ENCODE results near the gene BCO1.

The BCO1 gene

GRCh38 chr16:81315271-81316175, 77.0 kb downstream of the BCO1 start:
- peak; percentile 35 for DNase-seq (ENCODE audit: low read depth, low spot score)

GRCh38 chr16:81316176-81316496, 77.6 kb downstream of the BCO1 start:
- DNase-seq (ENCODE audit: low read depth, low spot score), result no peak

GRCh38 chr16:81318711-81319110, 80.2 kb downstream of the BCO1 start:
- peak; percentile 16 for DNase-seq (ENCODE audit: low read depth, low spot score)

GRCh38 chr16:81319221-81319912, 80.9 kb downstream of the BCO1 start:
- peak; percentile 32 for DNase-seq (ENCODE audit: low read depth, low spot score)

- DNase-seq (ENCODE audit: low read depth, low spot score), result no peak
Observed at GRCh38 chr16:81321039-81321438, 82.5 kb downstream of the BCO1 start.

GRCh38 chr16:81321536-81321935, 83.0 kb downstream of the BCO1 start:
- no peak for DNase-seq (ENCODE audit: low read depth, low spot score)

- DNase-seq (ENCODE audit: low read depth, low spot score), result no peak
Observed at GRCh38 chr16:81324808-81325207, 86.3 kb downstream of the BCO1 start.

GRCh38 chr16:81327011-81327410, 88.5 kb downstream of the BCO1 start:
- DNase-seq (ENCODE audit: low read depth, low spot score), result no peak

GRCh38 chr16:81327447-81328196, 89.1 kb downstream of the BCO1 start:
- no peak for DNase-seq (ENCODE audit: low read depth, low spot score)

GRCh38 chr16:81329947-81330346, 91.5 kb downstream of the BCO1 start:
- no peak for DNase-seq (ENCODE audit: low read depth, low spot score)

- no peak for DNase-seq (ENCODE audit: low read depth, low spot score)
Observed at GRCh38 chr16:81333356-81333755, 94.9 kb downstream of the BCO1 start.

- no peak for DNase-seq (ENCODE audit: low read depth, low spot score)
Observed at GRCh38 chr16:81335669-81336068, 97.2 kb downstream of the BCO1 start.

GRCh38 chr16:81337097-81337496, 98.6 kb downstream of the BCO1 start:
- no peak for DNase-seq (ENCODE audit: low read depth, low spot score)
